Suprapubic skin (tissue), 4 donors: ENCODE data around the gene BRCA2.

Experiments used
- EP300 ChIP-seq: sonication (generic); formaldehyde crosslinking; IDR thresholded peaks from one replicate; pipeline ENCODE4 v1.6.1; 2017; ENCODE audit warnings: antibody characterized with exemption
- POLR2A ChIP-seq, 2 donors: fragments of 450-650 bp; IDR thresholded peaks; one replicate each; pipeline ENCODE4 v1.6.1; 2017; ENCODE audit warnings: antibody characterized with exemption in 2 of 2, mild to moderate bottlenecking in 2 of 2, moderate library complexity in 2 of 2
- POLR2AphosphoS5 ChIP-seq, 3 donors: sonication (generic); formaldehyde crosslinking; IDR thresholded peaks; one replicate each; pipeline ENCODE4 v1.6.1; 2017; ENCODE audit warnings: antibody characterized with exemption in 3 of 3
- TF ChIP-seq, protein P1 (sequence below), 2 donors: fragments of 200-600 bp in 1 of 2; fragments of 450-650 bp in 1 of 2; sonication (generic) in 1 of 2; IDR thresholded peaks; one replicate each; pipeline ENCODE4 v1.5.1; 2016 to 2019; ENCODE audit warnings: antibody characterized with exemption in 2 of 2, mild to moderate bottlenecking in 1 of 2, moderate library complexity in 1 of 2

DNA sequence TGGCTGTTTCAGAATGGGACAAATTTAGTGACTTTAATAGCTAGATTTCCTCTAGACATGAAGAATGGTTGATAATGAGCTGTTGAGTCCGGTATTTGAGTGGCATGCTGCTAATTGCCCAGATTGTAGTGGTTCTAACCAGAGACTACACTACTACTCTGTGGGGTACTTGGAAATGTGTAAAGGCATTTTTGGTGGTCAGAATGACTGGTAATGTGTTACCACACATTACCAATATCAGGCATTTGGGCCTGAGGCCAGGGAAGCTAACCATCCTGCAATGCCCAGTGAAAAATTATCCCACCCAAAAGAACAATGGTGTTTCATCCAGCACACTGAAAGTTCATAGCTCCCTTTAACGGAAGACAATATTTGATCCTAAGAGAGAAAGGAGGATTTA is 130.2 kb downstream of the BRCA2 start:
- TF ChIP-seq POLR2A (IDR thresholded peaks at IDR 0.05) (no peak), POLR2AphosphoS5 (IDR thresholded peaks at IDR 0.05) (no peak), EP300 (no peak)
- TF ChIP-seq, protein P1, sequence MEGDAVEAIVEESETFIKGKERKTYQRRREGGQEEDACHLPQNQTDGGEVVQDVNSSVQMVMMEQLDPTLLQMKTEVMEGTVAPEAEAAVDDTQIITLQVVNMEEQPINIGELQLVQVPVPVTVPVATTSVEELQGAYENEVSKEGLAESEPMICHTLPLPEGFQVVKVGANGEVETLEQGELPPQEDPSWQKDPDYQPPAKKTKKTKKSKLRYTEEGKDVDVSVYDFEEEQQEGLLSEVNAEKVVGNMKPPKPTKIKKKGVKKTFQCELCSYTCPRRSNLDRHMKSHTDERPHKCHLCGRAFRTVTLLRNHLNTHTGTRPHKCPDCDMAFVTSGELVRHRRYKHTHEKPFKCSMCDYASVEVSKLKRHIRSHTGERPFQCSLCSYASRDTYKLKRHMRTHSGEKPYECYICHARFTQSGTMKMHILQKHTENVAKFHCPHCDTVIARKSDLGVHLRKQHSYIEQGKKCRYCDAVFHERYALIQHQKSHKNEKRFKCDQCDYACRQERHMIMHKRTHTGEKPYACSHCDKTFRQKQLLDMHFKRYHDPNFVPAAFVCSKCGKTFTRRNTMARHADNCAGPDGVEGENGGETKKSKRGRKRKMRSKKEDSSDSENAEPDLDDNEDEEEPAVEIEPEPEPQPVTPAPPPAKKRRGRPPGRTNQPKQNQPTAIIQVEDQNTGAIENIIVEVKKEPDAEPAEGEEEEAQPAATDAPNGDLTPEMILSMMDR (IDR thresholded peaks at IDR 0.05): no peak
